ENCODE data around the gene CHRD.

Gene CHRD

DNA sequence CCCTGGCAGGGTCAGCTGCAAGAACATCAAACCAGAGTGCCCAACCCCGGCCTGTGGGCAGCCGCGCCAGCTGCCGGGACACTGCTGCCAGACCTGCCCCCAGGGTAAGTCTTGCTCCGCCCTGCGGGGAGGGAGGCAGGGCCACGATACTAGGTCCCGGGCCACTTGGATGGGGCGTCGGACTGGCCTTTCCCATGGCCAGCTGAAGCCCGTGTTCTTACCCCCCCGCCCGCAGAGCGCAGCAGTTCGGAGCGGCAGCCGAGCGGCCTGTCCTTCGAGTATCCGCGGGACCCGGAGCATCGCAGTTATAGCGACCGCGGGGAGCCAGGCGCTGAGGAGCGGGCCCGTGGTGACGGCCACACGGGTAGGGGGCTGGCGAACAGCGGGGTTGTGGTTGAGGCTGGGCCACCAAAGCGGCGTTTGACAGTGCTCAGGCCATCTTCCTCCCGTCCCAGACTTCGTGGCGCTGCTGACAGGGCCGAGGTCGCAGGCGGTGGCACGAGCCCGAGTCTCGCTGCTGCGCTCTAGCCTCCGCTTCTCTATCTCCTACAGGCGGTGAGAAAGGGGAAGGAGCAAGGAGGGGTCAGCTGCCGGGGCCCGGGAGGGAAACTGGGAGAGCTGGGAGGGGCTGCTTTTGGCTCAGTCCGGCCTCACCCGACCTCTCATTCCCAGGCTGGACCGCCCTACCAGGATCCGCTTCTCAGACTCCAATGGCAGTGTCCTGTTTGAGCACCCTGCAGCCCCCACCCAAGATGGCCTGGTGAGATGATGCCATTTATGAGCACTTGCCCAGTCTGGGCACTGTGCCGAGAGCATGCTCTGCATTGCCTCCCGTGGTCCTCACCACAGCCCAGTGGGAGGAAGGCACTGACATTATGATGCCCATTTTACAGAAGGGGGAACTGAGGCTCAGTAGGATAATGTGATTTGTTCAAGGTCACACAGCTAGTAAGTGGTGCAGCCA is 1.7 kb downstream of the CHRD start:
- DNase-seq (ENCODE audit: low spot score), result no peak

DNA sequence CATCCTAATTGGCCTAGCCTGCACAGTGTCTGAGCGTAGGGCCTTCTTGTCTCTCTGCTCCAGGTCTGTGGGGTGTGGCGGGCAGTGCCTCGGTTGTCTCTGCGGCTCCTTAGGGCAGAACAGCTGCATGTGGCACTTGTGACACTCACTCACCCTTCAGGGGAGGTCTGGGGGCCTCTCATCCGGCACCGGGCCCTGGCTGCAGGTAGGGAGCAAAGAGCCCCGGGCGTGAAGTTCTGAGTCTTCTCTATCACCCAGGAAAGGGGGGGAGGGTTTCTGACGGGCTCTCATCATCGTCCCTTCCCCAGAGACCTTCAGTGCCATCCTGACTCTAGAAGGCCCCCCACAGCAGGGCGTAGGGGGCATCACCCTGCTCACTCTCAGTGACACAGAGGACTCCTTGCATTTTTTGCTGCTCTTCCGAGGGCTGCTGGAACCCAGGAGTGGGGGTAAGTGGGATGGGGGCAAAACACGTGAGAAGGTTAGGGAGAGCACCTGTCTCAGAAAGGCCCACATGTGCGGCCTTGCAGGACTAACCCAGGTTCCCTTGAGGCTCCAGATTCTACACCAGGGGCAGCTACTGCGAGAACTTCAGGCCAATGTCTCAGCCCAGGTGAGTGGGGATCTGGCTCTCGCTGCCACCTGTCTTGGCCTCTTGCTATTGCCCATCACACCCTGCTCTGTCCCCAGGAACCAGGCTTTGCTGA is 2.6 kb downstream of the CHRD start:
- DNase-seq (ENCODE audit: low spot score), result no peak

DNA sequence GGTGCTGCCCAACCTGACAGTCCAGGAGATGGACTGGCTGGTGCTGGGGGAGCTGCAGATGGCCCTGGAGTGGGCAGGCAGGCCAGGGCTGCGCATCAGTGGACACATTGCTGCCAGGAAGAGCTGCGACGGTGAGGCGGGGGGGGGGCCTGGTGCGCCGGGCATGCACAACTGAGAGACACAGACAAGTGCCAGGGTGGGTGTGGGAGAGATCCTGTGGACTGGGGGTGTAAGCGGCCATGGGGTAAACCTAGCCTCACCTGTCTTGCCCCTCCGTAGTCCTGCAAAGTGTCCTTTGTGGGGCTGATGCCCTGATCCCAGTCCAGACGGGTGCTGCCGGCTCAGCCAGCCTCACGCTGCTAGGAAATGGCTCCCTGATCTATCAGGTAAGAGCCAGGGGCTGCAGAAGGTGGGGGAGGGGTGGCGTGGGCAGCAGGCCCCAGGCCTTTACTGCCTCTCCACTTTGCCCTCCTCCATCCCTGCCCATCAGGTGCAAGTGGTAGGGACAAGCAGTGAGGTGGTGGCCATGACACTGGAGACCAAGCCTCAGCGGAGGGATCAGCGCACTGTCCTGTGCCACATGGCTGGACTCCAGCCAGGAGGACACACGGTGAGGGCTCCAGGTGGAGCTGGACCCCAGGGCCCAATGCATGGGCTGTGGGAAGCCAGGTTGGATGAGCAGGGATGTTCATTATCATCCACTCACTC is 3.3 kb downstream of the CHRD start:
- no peak for DNase-seq (ENCODE audit: low spot score)

DNA sequence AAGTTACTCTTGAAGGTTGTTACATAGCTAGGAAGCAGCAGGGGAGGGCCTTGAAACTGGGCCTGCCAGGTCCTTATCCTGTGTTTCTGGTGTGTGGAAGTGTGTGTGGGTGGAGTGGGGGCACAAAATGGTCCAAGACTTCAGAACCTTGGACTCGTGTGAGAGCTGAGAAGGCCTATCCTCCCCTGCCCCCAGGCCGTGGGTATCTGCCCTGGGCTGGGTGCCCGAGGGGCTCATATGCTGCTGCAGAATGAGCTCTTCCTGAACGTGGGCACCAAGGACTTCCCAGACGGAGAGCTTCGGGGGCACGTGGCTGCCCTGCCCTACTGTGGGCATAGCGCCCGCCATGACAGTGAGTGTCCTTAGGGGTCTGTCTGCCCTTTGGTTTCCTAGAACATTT is 4.5 kb downstream of the CHRD start:
- DNase-seq (ENCODE audit: low spot score), result no peak

DNA sequence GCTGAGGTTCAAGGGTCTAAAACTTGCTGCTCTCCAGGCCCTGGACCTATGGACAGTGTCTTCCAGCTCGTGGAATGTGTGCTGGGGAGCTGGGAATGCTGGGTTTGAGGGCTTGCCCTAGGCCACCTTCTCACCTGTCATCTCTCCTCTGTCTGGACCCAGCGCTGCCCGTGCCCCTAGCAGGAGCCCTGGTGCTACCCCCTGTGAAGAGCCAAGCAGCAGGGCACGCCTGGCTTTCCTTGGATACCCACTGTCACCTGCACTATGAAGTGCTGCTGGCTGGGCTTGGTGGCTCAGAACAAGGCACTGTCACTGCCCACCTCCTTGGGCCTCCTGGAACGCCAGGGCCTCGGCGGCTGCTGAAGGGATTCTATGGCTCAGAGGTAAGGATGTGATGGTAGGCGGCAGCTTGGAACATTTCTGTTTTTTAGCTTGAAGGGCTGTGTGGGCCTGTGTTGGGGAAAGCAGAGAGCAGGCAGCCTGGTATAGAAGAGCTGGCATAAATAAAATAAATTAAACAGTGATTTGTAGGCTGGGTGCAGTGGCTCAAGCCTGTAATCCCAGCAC is 5.1 kb downstream of the CHRD start:
- no peak for DNase-seq (ENCODE audit: low spot score)

DNA sequence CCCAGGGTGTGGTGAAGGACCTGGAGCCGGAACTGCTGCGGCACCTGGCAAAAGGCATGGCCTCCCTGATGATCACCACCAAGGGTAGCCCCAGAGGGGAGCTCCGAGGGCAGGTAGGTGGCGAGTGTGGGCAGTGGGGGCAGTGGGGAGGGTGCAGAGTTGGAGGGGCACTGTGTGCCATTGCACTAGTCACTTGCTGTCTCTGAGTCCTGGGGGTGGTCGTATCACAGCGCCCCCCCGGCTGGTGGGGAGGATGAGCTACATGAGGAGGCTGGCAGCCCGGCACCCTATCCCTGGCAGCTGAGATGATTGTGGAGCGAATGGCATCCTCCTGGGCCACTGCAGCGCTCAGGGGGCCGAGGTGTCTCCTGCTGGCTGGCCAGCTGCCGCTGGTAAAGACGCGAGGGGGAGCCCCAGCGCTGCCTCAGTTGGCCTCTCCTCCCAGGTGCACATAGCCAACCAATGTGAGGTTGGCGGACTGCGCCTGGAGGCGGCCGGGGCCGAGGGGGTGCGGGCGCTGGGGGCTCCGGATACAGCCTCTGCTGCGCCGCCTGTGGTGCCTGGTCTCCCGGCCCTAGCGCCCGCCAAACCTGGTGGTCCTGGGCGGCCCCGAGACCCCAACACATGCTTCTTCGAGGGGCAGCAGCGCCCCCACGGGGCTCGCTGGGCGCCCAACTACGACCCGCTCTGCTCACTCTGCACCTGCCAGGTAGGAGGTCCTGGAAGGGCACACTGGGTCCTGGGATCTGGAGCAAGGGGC is 6.4 kb downstream of the CHRD start:
- no peak for DNase-seq (ENCODE audit: low spot score)

DNA sequence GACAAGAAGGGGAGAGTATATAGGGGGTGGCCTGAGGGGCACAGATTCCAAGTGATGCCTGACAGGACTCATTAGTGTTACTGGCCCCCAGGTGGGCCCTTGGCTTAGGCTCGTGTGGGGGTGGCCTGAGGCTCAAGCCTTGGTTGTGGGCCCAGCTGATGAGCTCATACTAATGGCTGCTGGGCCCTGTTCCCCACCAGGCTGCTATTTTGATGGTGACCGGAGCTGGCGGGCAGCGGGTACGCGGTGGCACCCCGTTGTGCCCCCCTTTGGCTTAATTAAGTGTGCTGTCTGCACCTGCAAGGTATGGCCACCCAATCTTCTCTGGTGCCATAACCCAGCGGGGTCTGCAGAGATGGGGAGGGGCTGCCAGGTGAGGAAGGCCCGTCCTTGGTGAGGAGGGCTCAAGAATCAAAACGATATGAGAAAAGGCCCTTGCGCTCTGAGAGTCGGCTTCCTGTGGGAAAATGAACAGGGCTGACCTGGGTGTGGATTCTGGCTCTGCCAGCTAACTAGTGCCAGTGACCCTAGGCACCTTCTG is 7.4 kb downstream of the CHRD start:
- no peak for DNase-seq (ENCODE audit: low spot score)

DNA sequence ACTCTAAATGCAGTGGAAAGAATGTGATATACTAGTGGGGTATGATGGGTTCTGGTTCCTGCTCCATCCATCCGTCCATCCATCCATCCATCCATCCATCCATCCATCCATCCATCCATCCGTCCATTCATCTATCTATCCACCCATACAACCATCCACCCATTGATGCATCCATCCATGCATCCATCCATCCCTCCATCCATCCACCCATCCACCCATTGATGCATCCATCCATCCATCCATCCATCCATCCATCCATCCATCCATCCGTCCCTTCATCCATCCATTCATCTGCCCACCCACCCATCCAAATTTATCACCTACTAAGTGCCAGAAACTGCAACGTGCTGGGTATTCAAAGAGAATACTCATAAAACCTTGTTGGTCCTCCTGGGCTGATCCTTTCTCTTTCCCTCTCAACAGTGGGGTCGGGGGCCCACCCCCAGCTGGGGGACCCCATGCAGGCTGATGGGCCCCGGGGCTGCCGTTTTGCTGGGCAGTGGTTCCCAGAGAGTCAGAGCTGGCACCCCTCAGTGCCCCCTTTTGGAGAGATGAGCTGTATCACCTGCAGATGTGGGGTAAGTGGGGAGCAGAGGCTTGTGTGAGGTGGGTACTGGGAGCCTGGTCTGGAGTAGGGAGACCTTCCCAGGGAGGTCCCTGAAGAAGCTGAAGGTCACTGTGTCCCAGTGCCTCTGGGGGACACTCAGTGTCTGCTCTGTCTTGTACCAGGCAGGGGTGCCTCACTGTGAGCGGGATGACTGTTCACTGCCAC is 8.5 kb downstream of the CHRD start:
- DNase-seq (ENCODE audit: low spot score), result no peak

DNA sequence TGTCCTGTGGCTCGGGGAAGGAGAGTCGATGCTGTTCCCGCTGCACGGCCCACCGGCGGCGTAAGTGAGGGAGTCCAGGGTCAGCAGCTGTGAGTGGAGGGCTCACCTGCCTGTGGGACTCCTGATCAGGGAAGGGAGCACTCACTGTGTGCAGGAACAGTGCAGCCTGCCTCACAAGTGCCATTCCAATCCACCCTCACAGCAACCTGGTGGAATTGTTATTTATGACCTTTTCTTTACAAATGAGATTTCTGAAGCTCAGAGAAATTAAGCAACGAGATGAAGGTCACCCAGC is 9.0 kb downstream of the CHRD start:
- no peak for DNase-seq (ENCODE audit: low spot score)

DNA sequence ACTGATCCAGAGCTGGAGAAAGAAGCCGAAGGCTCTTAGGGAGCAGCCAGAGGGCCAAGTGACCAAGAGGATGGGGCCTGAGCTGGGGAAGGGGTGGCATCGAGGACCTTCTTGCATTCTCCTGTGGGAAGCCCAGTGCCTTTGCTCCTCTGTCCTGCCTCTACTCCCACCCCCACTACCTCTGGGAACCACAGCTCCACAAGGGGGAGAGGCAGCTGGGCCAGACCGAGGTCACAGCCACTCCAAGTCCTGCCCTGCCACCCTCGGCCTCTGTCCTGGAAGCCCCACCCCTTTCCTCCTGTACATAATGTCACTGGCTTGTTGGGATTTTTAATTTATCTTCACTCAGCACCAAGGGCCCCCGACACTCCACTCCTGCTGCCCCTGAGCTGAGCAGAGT is 9.5 kb downstream of the CHRD start:
- DNase-seq (ENCODE audit: low spot score), result no peak

DNA sequence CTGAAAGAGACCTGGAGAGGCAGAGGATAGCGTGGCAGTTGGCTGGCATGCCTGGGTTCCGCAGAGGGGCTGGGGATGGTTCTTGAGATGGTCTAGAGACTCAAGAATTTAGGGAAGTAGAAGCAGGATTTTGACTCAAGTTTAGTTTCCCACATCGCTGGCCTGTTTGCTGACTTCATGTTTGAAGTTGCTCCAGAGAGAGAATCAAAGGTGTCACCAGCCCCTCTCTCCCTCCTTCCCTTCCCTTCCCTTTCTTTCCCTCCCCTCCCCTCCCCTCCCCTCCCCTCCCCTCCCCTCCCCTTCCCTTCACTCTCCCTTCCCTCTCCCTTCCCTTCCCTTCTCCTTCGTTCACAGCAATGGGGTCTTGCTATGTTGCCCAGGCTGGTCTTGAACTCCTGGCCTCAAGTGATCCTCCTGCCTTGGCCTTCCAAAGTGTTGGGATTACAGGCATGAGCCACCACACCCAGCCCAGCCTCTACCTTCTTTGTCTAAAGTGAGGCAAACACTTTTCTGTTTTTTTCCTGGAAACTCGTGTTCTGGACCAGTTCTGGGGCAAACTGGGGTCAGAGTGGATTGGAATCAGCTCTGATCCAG is 10.2 kb downstream of the CHRD start:
- DNase-seq (ENCODE audit: low spot score), result no peak

DNA sequence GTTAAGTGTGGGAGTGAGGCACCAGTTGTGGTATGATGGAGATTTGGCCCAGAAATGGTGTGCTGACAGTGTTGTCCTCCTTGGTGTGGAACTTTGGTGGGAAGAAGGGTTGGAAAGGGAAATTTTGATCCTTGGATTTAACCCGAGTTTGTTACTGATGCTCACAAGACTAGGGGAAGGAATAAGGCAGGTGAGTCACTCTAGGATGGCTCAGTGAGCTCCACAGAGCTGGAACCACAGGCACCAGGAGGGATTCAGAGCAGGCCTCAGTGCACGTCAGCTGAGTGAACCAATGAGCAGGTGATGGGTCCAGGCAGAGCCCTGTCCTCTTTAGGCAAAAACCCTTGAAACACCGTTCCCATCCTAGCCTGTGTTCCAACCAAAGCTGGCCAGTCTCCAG is 11.4 kb downstream of the CHRD start:
- DNase-seq (ENCODE audit: low spot score), result no peak

DNA sequence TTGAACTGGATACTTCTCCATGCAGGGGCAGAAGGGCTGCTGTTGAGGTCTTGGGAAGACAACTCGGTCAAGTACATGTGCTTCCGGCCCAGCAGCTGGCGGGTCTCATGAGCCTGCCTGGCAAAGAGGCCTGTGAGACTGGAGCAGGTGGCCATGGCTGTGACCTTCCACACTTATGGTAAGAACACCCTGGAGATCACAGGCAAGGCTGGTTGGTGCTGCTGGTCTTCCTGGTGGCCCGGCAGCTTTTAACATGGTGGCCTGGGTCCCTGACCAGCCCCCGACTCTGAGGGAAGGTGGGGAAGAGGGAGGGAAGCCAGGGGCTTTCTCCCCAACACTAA is 15.4 kb downstream of the CHRD start:
- no peak for DNase-seq (ENCODE audit: low spot score)

DNA sequence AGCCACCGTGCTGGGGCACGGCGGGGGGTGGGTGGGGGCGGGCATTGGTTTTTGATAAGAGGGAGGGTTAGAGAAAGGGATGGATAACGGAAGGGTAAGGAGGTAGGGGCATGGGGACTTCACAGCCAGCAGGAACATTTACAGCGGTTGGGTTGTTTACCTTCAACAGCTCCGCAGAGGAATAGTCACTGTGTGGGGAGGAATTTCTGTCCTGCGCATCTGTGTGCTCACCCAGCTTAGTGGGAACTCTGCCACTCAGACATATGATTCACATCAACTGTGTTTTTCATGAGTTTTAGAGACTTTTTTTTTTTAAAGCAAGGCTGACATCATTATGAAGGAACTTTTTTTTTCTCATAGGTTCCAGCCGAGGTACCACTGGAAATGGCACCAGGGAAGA is 19.6 kb downstream of the CHRD start:
- no peak for DNase-seq (ENCODE audit: low spot score)

DNA sequence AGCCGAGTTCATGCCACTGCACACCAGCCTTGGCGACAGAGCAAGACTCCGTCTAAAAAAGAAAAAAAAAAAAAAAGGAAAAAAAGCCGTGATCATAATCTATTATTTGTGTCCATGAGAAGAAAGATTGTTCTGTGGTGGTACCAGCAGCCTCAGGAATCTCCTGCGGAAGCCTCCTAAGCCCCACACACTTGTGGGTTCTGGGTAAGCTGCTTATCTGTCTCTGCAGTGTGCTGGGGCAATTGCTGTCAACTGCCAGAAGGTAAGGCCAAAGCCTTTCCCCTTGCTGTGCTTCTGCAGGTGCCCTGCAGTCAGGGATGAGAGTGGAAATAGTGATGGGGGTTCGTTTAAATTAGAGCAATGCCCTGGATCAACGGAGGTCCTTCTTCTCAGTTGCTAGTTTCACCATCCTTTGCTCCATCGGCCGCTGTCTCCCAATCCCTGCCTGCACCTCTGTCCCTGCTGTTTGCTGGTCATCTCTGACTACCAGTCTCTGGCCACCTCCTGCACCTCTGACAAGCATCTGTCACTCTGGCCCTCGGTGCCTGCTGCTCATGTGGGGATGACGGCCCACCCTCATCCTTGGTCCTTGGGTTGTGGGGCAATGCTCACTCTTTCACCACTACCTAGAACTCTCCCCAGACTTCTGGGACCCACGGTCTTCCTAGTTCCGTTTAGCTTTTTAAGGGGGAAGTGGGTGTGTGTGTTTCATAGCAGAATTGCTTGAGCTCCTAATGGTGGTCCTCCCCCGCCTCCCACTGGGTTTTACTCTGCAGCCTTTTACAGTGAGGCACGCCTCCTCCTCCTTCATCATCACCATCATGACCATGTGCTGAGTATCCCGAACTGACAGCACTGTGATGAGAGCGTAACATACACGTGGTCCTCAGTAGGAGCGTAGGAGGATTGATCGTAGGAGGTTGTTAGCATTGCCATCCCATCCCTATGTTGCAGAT is 25.5 kb downstream of the CHRD start:
- no peak for DNase-seq (ENCODE audit: low spot score)

DNA sequence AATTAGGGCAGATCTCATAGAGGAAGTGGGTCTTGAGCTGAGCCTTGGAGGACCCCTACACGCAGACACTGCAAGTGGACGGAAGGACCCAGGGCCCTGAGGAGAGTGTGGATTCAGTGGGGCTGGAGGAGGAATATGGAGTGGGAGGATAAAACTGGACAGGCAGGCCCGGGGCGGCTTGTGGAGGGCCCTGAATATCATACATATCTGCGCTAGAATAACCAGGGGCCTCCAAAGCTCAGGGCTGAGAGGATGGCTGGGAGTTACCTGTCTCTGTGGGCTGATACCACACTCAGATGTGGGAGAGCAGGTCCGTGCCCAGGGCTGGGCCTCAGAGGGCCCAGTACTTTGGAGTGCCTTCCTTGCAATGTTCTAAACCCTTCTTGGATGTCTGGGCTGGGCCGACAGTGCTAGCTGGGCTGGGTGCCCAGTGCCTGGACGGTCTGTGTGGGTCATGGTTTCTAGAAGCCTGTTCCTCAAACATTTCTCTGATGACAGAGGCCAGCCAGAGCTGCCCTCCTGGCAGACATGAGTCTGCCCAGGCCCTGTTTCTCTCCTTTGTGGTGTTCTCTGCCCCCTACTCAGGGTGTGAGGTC is 29.6 kb downstream of the CHRD start:
- peak; percentile 47 for DNase-seq (ENCODE audit: low spot score)

DNA sequence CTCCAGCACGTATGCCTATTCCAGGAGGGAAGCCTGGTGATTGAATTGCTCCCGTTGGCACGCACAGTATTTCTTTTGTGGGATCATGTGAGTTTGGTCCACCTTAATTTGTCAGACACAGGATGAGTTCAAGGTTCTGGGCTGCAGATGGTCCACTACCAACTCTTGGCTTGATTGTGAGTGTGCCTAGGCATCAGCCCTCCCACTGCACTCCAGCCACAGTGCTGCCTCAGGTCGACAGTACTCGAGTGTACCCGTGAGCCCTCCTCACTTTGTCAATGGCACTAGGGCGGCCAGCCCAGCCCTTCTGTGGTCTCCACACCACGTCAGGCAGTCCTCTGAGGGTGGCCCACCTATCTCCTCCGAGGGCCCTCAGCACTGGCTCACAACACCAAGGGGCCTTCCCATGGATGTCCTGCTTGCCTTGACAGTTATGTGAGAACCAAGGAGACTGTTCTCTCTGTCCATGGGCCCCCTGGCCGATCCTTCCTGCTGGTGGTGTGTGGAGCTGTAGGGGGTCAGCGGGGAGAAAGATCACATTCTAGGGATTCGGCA is 30.2 kb downstream of the CHRD start:
- DNase-seq (ENCODE audit: low spot score), result no peak

DNA sequence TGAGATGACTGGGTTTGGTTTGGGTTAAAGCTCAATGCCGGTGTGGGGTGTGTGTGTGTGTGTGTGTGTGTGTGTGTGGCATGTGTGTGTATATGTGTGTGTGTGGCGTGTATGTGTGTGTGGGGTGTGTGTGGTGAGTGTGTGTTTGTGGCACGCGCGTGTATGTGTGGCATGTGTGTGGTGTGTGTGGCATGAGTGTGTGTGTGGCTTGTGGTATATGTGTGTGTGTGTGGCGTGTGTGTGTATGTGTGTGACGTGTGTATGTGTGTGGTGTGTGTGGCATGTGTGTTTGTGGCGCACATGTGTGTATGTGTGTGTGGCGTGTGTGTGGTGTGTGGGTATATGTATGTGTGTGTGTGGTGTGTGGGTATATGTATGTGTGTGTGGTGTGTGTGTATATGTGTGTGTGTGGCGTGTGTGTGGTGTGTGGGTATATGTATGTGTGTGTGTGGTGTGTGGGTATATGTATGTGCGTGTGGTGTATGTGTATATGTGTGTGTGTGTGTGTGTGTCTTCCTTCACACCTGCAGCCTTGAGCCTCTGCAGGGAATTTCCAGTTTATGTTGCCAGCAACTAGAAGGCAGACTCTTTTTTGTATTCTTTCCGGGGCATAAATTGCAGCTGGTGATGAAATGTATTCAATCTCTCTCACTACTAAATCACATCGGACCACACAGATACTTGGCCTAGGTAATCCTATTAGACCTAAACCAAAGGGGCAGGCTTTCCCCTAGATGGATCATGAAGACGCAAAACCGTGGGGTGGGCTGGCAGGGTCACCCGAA is 34.8 kb downstream of the CHRD start:
- DNase-seq (ENCODE audit: low spot score), result no peak
